Lung (tissue), 12 donors: ENCODE measurements around the gene POLR1G. TPM values are rescaled to one million over a fixed set of nuclear protein-coding genes. Genes with fewer than 3 reads are reported as not detected.
A peak's percentile ranks its signal among the peaks of the same experiment; 100 is the strongest.

Experiments used
- ATAC-seq: fragments of 200-7000 bp; cut with Tn5 transposase; one replicate; pipeline ENCODE4 v1.9.1; 2020; ENCODE audit warnings: moderate number of reproducible peaks; ENCODE audit not compliant: insufficient read depth, low FRiP score
- DNase-seq, 3 donors: peaks; one replicate each; pipeline ENCODE4 v3.0.0-alpha.2; 2013 to 2017
- H3K27ac ChIP-seq, 2 donors: one replicate each; pipeline ENCODE4 v1.5.1; 2013; ENCODE audit warnings: mild to moderate bottlenecking in 2 of 2, moderate library complexity in 2 of 2, control low read depth in 1 of 2, inconsistent platforms in 1 of 2, low read depth in 1 of 2, low read length in 1 of 2
- H3K27me3 ChIP-seq, 3 donors: one replicate each; pipeline ENCODE4 v1.5.1; 2013; ENCODE audit warnings: low read length in 2 of 3; ENCODE audit not compliant: control insufficient read depth in 3 of 3, insufficient read depth in 3 of 3
- H3K36me3 ChIP-seq, 4 donors: one replicate each; pipeline ENCODE4 v1.5.1; 2013; ENCODE audit warnings: low read length in 4 of 4, mild to moderate bottlenecking in 1 of 4, moderate library complexity in 1 of 4; ENCODE audit not compliant: control insufficient read depth in 4 of 4, insufficient read depth in 4 of 4
- H3K4me1 ChIP-seq, 5 donors: one replicate each; pipeline ENCODE4 v1.5.1; 2013; ENCODE audit warnings: low read length in 5 of 5, mild to moderate bottlenecking in 2 of 5, moderate library complexity in 1 of 5; ENCODE audit not compliant: control insufficient read depth in 5 of 5, insufficient read depth in 5 of 5
- H3K4me3 ChIP-seq: one replicate; pipeline ENCODE4 v1.5.1; 2013; ENCODE audit warnings: mild to moderate bottlenecking, control low read depth, moderate library complexity
- H3K9ac ChIP-seq, 2 donors: one replicate each; pipeline ENCODE4 v1.5.1; 2013; ENCODE audit warnings: low read length in 2 of 2, control low read depth in 1 of 2; ENCODE audit not compliant: insufficient read depth in 1 of 2
- H3K9me3 ChIP-seq, 4 donors: one replicate each; pipeline ENCODE4 v1.5.1; 2013; ENCODE audit warnings: low read length in 3 of 4, mild to moderate bottlenecking in 1 of 4, moderate library complexity in 1 of 4; ENCODE audit not compliant: control insufficient read depth in 4 of 4, insufficient read depth in 3 of 4
- WGBS, 2 donors: extraction: QIAGEN DNeasy Blood & Tissue Kit; methylation state at CpG; one replicate each; pipeline ENCODE4 v1.1.7; 2013; 5-methylcytosine and 5-hydroxymethylcytosine counted together
- polyA plus RNA-seq, 2 donors: library from polyadenylated mRNA; stranded (reverse); fragments of 200-250 nt; gene quantifications; one replicate each; pipeline ENCODE4 v1.2.1, GENCODE V29; 2013
- total RNA-seq, 2 donors: library from RNA; depleted of rRNA in 1 of 2; stranded (reverse); fragments of >200 nt in 1 of 2; gene quantifications; one replicate each; pipeline ENCODE4 v1.2.1, GENCODE V29; 2014 to 2021
- TF ChIP-seq, protein P1 (sequence below): IDR thresholded peaks from 2 replicates; pipeline ENCODE4 v1.5.1; 2012; ENCODE audit warnings: mild to moderate bottlenecking; ENCODE audit errors: control extremely low read depth, extremely low read depth
- donor health status: control.
- donor health status: control.
- donor health status: Bipolar disorder and iron deficiency.
- donor health status: healthy.
- donor health status: DM: yes; HTN: yes; CAD: no.

Gene POLR1G
- total and polyA plus RNA-seq, 4 donors, result 3.6 to 8.3 (median 5.9) TPM

DNA sequence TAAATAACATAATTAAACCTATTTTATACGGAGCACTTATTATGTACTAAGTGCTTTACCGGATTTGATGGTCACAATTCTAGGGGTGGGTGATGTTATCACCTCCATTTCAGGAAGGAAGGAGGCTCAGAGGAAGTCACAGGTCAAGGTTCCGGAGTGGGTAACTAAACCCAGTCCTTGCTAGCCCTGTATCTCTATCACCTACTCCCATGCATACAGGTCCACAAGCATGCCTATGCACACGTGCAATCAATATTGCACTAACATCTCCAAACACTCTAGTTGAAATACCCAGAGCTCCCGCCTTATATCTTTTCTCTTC lies 43.5 kb downstream of the POLR1G start:
- Histone ChIP-seq H3K9me3 (no peaks in the 10 kb centered on the region), H3K4me1 (peaks cover under 1 to 13% (median 5%) of the 10 kb centered on the region in 5 donors), H3K27me3 (no peaks in the 10 kb centered on the region), H3K9ac (peak overlapping the region; percentile 87), H3K36me3 (no peaks in the 10 kb centered on the region), H3K4me3 (no peak overlapping the region), H3K27ac (peak overlapping the region in 1 of 2 donors; percentile 91)
- TF ChIP-seq, protein P1, sequence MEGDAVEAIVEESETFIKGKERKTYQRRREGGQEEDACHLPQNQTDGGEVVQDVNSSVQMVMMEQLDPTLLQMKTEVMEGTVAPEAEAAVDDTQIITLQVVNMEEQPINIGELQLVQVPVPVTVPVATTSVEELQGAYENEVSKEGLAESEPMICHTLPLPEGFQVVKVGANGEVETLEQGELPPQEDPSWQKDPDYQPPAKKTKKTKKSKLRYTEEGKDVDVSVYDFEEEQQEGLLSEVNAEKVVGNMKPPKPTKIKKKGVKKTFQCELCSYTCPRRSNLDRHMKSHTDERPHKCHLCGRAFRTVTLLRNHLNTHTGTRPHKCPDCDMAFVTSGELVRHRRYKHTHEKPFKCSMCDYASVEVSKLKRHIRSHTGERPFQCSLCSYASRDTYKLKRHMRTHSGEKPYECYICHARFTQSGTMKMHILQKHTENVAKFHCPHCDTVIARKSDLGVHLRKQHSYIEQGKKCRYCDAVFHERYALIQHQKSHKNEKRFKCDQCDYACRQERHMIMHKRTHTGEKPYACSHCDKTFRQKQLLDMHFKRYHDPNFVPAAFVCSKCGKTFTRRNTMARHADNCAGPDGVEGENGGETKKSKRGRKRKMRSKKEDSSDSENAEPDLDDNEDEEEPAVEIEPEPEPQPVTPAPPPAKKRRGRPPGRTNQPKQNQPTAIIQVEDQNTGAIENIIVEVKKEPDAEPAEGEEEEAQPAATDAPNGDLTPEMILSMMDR, result no peak
- DNase-seq (no peak), ATAC-seq (no peak)
- 5 to 18% methylated on average over 5 of the region's 5 CpGs for WGBS, 2 donors

DNA sequence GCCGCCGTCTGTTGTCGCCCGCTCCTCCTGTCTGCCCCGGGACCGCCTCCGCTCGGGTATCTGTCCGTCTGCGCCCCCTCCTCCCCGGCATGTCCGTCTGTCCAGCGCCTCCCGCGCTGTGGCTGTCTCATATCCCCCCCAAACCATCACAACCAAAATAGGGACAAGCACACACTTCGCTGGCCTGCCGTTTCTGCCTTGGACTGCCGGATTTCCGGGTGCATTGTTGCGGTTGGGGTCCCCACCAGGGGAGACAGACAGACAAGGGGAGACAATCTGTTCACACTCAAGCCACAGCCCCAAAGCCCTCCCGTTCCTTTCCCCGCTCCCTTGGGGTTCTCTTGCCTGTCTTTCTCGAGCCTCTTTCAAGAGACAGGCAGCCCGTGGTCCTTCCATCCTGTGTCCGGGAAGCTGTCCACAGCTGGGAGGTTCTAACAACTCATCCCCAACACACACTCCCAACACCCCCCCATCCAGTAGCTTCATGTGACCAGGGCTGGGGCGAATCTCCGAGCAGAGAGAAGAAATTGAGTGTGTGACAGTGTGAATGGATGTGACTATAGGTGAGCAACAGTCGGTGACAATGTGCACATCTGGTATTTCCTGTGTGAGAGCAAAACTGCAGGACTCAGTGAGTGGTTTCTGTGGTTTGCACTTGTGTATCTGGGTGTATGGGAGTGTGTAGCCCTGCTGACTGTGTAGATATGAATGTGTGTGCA lies 44.8 kb downstream of the POLR1G start:
- H3K9ac ChIP-seq, result peak overlapping the region; percentile 86 to 92
- H3K9me3 ChIP-seq, result no peaks in the 10 kb centered on the region
- H3K4me3 ChIP-seq, result no peak overlapping the region
- H3K36me3 ChIP-seq, result no peaks in the 10 kb centered on the region
- DNase-seq (peak; percentile 74 to 83 (median 77)), ATAC-seq (peak; percentile 1)
- TF ChIP-seq, protein P1, result no peak
- H3K27ac ChIP-seq, result peak overlapping the region; percentile 69 to 94
- whole genome bisulfite sequencing, 2 donors, result 2 to 4% methylated on average over 28 of the region's 28 CpGs
- H3K4me1 ChIP-seq, result peaks cover 0 to 14% (median 13%) of the 10 kb centered on the region in 5 donors
- H3K27me3 ChIP-seq, result no peaks in the 10 kb centered on the region

DNA sequence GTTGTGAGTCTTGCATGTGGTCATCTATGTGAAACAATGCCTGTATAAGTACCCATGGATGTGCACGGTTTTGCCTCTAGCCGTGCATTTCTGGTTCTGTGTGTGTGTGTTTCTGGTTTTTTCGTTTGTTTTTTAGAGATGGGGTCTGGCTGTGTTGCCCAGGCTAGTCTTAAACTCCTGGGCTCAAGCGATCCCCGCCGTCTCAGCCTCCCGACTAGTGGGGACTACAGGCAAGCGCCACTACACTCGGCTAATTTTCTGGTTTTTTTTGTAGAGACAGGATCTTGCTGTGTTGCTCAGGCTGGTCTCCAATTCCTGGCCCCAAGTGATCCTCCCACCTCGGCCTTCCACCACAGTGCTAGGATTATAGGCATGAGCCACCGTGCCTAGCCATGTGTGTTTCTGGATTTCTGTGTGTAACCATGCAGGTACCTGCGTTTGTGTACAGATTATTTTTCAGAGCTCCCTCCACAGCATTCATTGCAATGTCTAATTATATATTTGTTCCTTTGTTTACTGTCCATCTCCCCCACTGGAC lies 45.5 kb downstream of the POLR1G start:
- no peaks in the 10 kb centered on the region for H3K36me3 ChIP-seq
- H3K4me3 ChIP-seq, result no peak overlapping the region
- TF ChIP-seq, protein P1, result no peak
- peak overlapping the region in 1 of 2 donors; percentile 86 for H3K9ac ChIP-seq
- no peaks in the 10 kb centered on the region for H3K27me3 ChIP-seq
- DNase-seq (peak in 1 of 3 donors; percentile 40), ATAC-seq (no peak)
- no peaks in the 10 kb centered on the region for H3K9me3 ChIP-seq
- peak overlapping the region in 1 of 2 donors; percentile 94 for H3K27ac ChIP-seq
- 81% methylated on average over 12 of the region's 12 CpGs for WGBS, 2 donors
- peaks cover 0 to 15% (median 13%) of the 10 kb centered on the region in 5 donors for H3K4me1 ChIP-seq
